H1 (cell line): ENCODE results near the gene CACNA1C. TPM values are rescaled to one million over a fixed set of nuclear protein-coding genes. Genes with fewer than 3 reads are reported as not detected.

ENCODE experiments used
- CHD7 ChIP-seq: fragments of 300-600 bp; sonication (generic); IDR thresholded peaks from 2 replicates; pipeline ENCODE4 v1.7.1; 2012; ENCODE audit warnings: low read length, moderate library complexity, mild to moderate bottlenecking, inconsistent platforms; ENCODE audit not compliant: insufficient replicate concordance
- HDAC2 ChIP-seq, 2 experiments: fragments of 300-600 bp in 1 of 2; sonication (generic) in 1 of 2; IDR thresholded peaks; 2 replicates each; pipeline ENCODE4 v1.6.1; 2011 to 2012; ENCODE audit warnings: low read depth in 2 of 2, low read length in 2 of 2, mild to moderate bottlenecking in 2 of 2, moderate library complexity in 2 of 2, borderline replicate concordance in 1 of 2, inconsistent platforms in 1 of 2
- MAX ChIP-seq: IDR thresholded peaks from 2 replicates; pipeline ENCODE4 v1.6.1; 2012; ENCODE audit warnings: inconsistent platforms
- NANOG ChIP-seq: IDR thresholded peaks from 2 replicates; pipeline ENCODE4 v1.6.1; 2011; ENCODE audit warnings: low read length, low read depth, mild to moderate bottlenecking, inconsistent platforms; ENCODE audit not compliant: insufficient read depth, poor library complexity, severe bottlenecking
- NRF1 ChIP-seq: IDR thresholded peaks from 2 replicates; pipeline ENCODE4 v1.6.1; 2011; ENCODE audit warnings: mild to moderate bottlenecking, low read depth, low read length, improper control_type of control experiment
- RFX5 ChIP-seq: IDR thresholded peaks from 2 replicates; pipeline ENCODE4 v1.6.1; 2011; ENCODE audit warnings: low read depth, low read length, improper control_type of control experiment, borderline replicate concordance
- SP4 ChIP-seq: IDR thresholded peaks from 2 replicates; pipeline ENCODE4 v1.6.1; 2012; ENCODE audit warnings: low read length, inconsistent platforms
- SRF ChIP-seq: IDR thresholded peaks from 2 replicates; pipeline ENCODE4 v1.6.1; 2011; ENCODE audit warnings: mild to moderate bottlenecking, low read depth, low read length, moderate library complexity
- TBP ChIP-seq: IDR thresholded peaks from 2 replicates; pipeline ENCODE4 v1.6.1; 2011; ENCODE audit warnings: low read depth, low read length, improper control_type of control experiment
- TEAD4 ChIP-seq: IDR thresholded peaks from 2 replicates; pipeline ENCODE4 v1.6.1; 2012; ENCODE audit warnings: low read depth, low read length, inconsistent platforms, mixed read lengths
- ZNF274 ChIP-seq: IDR thresholded peaks from 2 replicates; pipeline ENCODE4 v1.7.0; 2012; ENCODE audit warnings: low read length, borderline replicate concordance; ENCODE audit errors: extremely low read depth
- polyA plus RNA-seq, 7 experiments: library from polyadenylated mRNA; depleted of rRNA in 3 of 7; stranded (reverse) in 5 of 7; unstranded in 2 of 7; fragments of >200 nt in 5 of 7; fragments of 200-250 nt in 2 of 7; gene quantifications; 1 replicate in 5 of 7; 2 replicates in 1 of 7; 4 replicates in 1 of 7; pipeline versions ENCODE4 v1.2.1 to v1.2.3, GENCODE V29; 2011 to 2013; ENCODE audit warnings: missing spikeins in 2 of 7, mixed read lengths in 2 of 7
- total RNA-seq: library from RNA; stranded (reverse); fragmentation: NEBNext Ultra II Directional; extraction: Animal tissue kit (Norgen Biotek cat#: 25700); gene quantifications from 2 replicates; pipeline ENCODE4 v1.2.1, GENCODE V29; 2021

The CACNA1C gene
- total and polyA plus RNA-seq, 2 of the 8 experiments (the other 6 are each of a cell fraction or from before 2014, with no cell fraction given), result 1.3 TPM

GRCh38 chr12:2338381-2338780 lies 285.6 kb downstream of the CACNA1C start (continued):
- no peak for TF ChIP-seq CHD7
- TF ChIP-seq SP4, result no peak
- no peak for TF ChIP-seq ZNF274
- no peak for TF ChIP-seq MAX
- TF ChIP-seq TBP, result no peak
- TF ChIP-seq NANOG, result no peak
- TF ChIP-seq HDAC2 (IDR thresholded peaks at IDR 0.05; ENCODE audit: borderline replicate concordance in 1 of 2, low read depth in 2 of 2, low read length in 2 of 2), result no peak
- TF ChIP-seq RFX5, result no peak
- TF ChIP-seq NRF1, result no peak
- TF ChIP-seq SRF, result no peak
- no peak for TF ChIP-seq TEAD4
